ENCODE measurements around the gene LYRM9. TPM values are rescaled to one million over a fixed set of nuclear protein-coding genes. Genes with fewer than 3 reads are reported as not detected.

The LYRM9 gene
- polyA plus RNA-seq, 2 of the 4 experiments (the other 2 are of a cell fraction), result 1.4 to 2.5 TPM

DNA sequence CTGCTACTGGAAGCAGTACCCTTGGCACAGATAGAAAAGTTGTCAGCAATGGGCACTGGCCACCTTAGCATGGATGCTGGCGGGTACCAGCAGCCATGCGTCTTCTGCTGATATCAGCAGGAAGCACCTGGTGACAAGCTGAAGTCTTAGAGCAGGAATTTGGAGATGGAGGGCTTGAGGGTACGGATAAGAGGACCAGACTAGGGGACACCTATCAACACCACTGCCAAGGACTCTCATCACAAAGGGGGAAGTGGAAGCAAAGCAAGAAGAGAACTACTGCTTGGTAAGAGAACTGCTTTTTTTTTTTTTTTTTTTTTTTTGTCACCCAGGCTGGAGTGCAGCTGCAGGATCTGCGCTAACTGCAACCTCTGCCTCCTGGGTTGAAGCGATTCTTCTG is 35.4 kb upstream of the LYRM9 start:
- Histone ChIP-seq H3K4me2 (no peak overlapping the region), H3K4me3 (no peak overlapping the region), H3K9me3 (peaks cover 5% of the 10 kb centered on the region; the same call in 1 of the 3 replicates), H3K27ac (no peak overlapping the region), H3K4me1 (no peaks in the 10 kb centered on the region)
- CTCF ChIA-PET, result interaction anchor here (1.2 to 1.7 kb wide), 2 partner anchors 12 to 168 kb away, joined by 4 to 5 read pairs; no protein-coding TSS in a partner anchor
- POLR2A ChIA-PET, result interaction anchor here (0.7 kb wide), 1 partner anchor 330 kb away, joined by 6 read pairs; no protein-coding TSS in a partner anchor
- ATAC-seq, result no peak
- no peak for DNase-seq (ENCODE audit: low read depth in 1 of 2, low spot score in 1 of 2)
- 82% methylated on average over 5 of the region's 5 CpGs for WGBS (ENCODE audit: missing lambda C conversion rate)
- no peak for TF ChIP-seq ZFP36 (IDR thresholded peaks at IDR 0.05; ENCODE audit: borderline replicate concordance, partially characterized antibody)
- TF ChIP-seq HOXB5 (CRISPR knock-in tag; IDR thresholded peaks at IDR 0.05), result no peak
- TF ChIP-seq EP300 (IDR thresholded peaks at IDR 0.05), result no peak
- no peak for TF ChIP-seq ZC3H11A (IDR thresholded peaks at IDR 0.05)
- no peak for TF ChIP-seq ZNF302 (CRISPR knock-in tag; IDR thresholded peaks at IDR 0.05)
- TF ChIP-seq MYC (IDR thresholded peaks at IDR 0.05; ENCODE audit: borderline replicate concordance, low read length), result no peak
- TF ChIP-seq RAD21 (conservative IDR thresholded peaks at IDR 0.05 in 1 of 2, IDR thresholded peaks at IDR 0.05 in 1 of 2), result no peak
- FAIRE-seq, result no peak

DNA sequence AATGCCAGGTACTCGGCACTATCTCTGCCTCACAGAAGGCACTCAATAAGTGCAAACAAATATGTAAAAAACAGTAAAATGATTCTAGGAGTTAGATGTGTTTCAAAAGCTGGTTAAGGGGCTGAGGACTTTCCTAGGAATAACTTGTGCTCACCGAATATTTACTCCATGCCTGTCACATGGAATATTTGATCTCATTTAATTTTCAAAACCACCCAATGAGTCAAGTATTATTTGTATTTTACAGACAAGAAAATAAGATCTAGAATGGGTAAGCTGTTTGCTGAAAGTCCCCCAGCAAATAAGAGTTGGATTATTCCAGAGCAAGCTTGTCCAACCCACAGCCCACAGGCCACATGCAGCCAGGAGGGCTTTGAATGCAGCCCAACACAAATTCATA is 34.6 kb upstream of the LYRM9 start:
- TF ChIP-seq SREBF2 (IDR thresholded peaks at IDR 0.05) (no peak), RARB (CRISPR knock-in tag; IDR thresholded peaks at IDR 0.05) (no peak), SMC3 (IDR thresholded peaks at IDR 0.05) (no peak), MAZ (IDR thresholded peaks at IDR 0.05; ENCODE audit: borderline replicate concordance, low read depth, low read length) (no peak), HEYL (CRISPR knock-in tag; IDR thresholded peaks at IDR 0.05) (no peak), EP300 (IDR thresholded peaks at IDR 0.05) (no peak)
- Histone ChIP-seq H3K4me3 (no peak overlapping the region), H3K9me3 (no peaks in the 10 kb centered on the region), H3K27ac (no peak overlapping the region), H3K4me2 (no peak overlapping the region), H3K4me1 (no peaks in the 10 kb centered on the region)
- DNase-seq (ENCODE audit: low read depth in 1 of 2, low spot score in 1 of 2), result no peak
- POLR2A ChIA-PET, result no interaction called here
- no peak for FAIRE-seq
- no peak for ATAC-seq
- CTCF ChIA-PET, result interaction anchor here (0.6 to 1.7 kb wide), 5 partner anchors 11 to 324 kb away, joined by 3 to 5 read pairs (median 4); no protein-coding TSS in a partner anchor
- 28% methylated on average over 2 of the region's 2 CpGs for WGBS (ENCODE audit: missing lambda C conversion rate)

DNA sequence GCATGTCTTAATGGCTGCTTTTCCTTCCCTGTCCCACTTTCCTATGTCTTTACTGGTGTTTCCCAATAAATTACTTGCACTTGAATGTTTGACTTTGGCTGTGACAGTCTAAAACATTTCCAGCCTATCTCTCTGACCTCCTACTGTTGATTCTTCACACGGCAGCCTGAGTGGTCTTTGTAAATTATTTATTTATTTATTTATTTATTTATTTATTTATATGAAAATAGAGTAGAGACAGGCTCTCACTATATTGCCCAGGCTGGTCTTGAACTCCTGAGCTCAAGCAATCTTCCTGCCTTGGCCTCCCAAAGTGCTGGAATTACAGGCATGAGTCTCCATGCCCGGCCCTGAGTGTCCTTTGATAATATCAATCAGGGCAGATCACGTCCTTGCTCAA is 28.4 kb upstream of the LYRM9 start:
- peak; percentile 50 for TF ChIP-seq ZC3H11A (IDR thresholded peaks at IDR 0.05)
- no peak for TF ChIP-seq JUNB (IDR thresholded peaks at IDR 0.05)
- ChIA-PET POLR2A (no interaction called here), CTCF (interaction anchor here (2.3 kb wide), 1 partner anchor 29 kb away, joined by 10 read pairs; the partner anchor contains the start of gene LYRM9)
- no peak overlapping the region for H3K27ac ChIP-seq
- FAIRE-seq (no peak), DNase-seq (ENCODE audit: low read depth in 1 of 2, low spot score in 1 of 2) (no peak), ATAC-seq (no peak)
- no peak overlapping the region for H3K4me2 ChIP-seq
- H3K9me3 ChIP-seq, result no peaks in the 10 kb centered on the region
- no peak overlapping the region for H3K4me3 ChIP-seq
- H3K4me1 ChIP-seq, result no peaks in the 10 kb centered on the region
- WGBS (ENCODE audit: missing lambda C conversion rate), result 33% methylated on average over 3 of the region's 3 CpGs

GRCh38 chr17:27921077-27921476 is 27.9 kb upstream of the LYRM9 start:
- POLR2A ChIA-PET, result no interaction called here
- DNase-seq (ENCODE audit: low read depth in 1 of 2, low spot score in 1 of 2), result no peak
- H3K27ac ChIP-seq, result no peak overlapping the region
- H3K4me1 ChIP-seq, result no peaks in the 10 kb centered on the region
- no peak overlapping the region for H3K4me3 ChIP-seq
- CTCF ChIA-PET, result interaction anchor here (2.3 kb wide), 1 partner anchor 28 kb away, joined by 10 read pairs; the partner anchor contains the start of gene LYRM9
- H3K4me2 ChIP-seq, result no peak overlapping the region
- ATAC-seq, result no peak
- TF ChIP-seq HDAC2 (IDR thresholded peaks at IDR 0.05) (no peak), RFX5 (IDR thresholded peaks at IDR 0.05) (no peak), HOXB5 (CRISPR knock-in tag; IDR thresholded peaks at IDR 0.05) (no peak), RARB (CRISPR knock-in tag; IDR thresholded peaks at IDR 0.05) (no peak), EHF (CRISPR knock-in tag; IDR thresholded peaks at IDR 0.05) (no peak), HOXA7 (CRISPR knock-in tag; IDR thresholded peaks at IDR 0.05) (no peak), TFCP2L1 (CRISPR knock-in tag; IDR thresholded peaks at IDR 0.05) (no peak), HOXB13 (CRISPR knock-in tag; IDR thresholded peaks at IDR 0.05; ENCODE audit: low read depth) (no peak), NR3C1 (IDR thresholded peaks at IDR 0.05) (no peak), HES2 (IDR thresholded peaks at IDR 0.05) (no peak)
- TF ChIP-seq, protein P1, sequence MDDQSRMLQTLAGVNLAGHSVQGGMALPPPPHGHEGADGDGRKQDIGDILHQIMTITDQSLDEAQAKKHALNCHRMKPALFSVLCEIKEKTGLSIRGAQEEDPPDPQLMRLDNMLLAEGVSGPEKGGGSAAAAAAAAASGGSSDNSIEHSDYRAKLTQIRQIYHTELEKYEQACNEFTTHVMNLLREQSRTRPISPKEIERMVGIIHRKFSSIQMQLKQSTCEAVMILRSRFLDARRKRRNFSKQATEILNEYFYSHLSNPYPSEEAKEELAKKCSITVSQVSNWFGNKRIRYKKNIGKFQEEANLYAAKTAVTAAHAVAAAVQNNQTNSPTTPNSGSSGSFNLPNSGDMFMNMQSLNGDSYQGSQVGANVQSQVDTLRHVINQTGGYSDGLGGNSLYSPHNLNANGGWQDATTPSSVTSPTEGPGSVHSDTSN (IDR thresholded peaks at IDR 0.05), result no peak
- no peaks in the 10 kb centered on the region for H3K9me3 ChIP-seq
- FAIRE-seq, result no peak
- 79% methylated on average over 5 of the region's 5 CpGs for WGBS (ENCODE audit: missing lambda C conversion rate)
